HUES64 (cell line): ENCODE results near the gene TSPYL4.
A peak's percentile ranks its signal among the peaks of the same experiment; 100 is the strongest.

Source experiments
- H3K27ac ChIP-seq: 2 replicates; pipeline ENCODE4 v1.7.0; 2013; ENCODE audit warnings: low read depth, low read length, inconsistent platforms
- H3K27me3 ChIP-seq: 2 replicates; pipeline ENCODE4 v1.6.1; 2013; ENCODE audit warnings: mild to moderate bottlenecking, low read length; ENCODE audit not compliant: insufficient read depth
- H3K36me3 ChIP-seq: 2 replicates; pipeline ENCODE4 v1.6.1; 2013; ENCODE audit warnings: mild to moderate bottlenecking, low read length; ENCODE audit not compliant: insufficient read depth
- H3K4me1 ChIP-seq: 2 replicates; pipeline ENCODE4 v1.6.1; 2013; ENCODE audit warnings: mild to moderate bottlenecking, low read length, moderate library complexity; ENCODE audit not compliant: insufficient read depth
- H3K4me3 ChIP-seq: 2 replicates; pipeline ENCODE4 v1.5.1; 2013; ENCODE audit warnings: mild to moderate bottlenecking, low read length, moderate library complexity
- H3K9ac ChIP-seq: 2 replicates; pipeline ENCODE4 v1.6.1; 2013; ENCODE audit warnings: mild to moderate bottlenecking, low read depth, low read length
- H3K9me3 ChIP-seq: 2 replicates; pipeline ENCODE4 v1.6.1; 2013; ENCODE audit warnings: low read depth, low read length; ENCODE audit not compliant: insufficient read depth
- WGBS: fragments of 150-250, 120-280 bp; methylation state at CpG from one replicate; pipeline ENCODE4 v1.1.7; 2013; ENCODE audit warnings: missing lambda C conversion rate; 5-methylcytosine and 5-hydroxymethylcytosine counted together

The TSPYL4 gene

DNA sequence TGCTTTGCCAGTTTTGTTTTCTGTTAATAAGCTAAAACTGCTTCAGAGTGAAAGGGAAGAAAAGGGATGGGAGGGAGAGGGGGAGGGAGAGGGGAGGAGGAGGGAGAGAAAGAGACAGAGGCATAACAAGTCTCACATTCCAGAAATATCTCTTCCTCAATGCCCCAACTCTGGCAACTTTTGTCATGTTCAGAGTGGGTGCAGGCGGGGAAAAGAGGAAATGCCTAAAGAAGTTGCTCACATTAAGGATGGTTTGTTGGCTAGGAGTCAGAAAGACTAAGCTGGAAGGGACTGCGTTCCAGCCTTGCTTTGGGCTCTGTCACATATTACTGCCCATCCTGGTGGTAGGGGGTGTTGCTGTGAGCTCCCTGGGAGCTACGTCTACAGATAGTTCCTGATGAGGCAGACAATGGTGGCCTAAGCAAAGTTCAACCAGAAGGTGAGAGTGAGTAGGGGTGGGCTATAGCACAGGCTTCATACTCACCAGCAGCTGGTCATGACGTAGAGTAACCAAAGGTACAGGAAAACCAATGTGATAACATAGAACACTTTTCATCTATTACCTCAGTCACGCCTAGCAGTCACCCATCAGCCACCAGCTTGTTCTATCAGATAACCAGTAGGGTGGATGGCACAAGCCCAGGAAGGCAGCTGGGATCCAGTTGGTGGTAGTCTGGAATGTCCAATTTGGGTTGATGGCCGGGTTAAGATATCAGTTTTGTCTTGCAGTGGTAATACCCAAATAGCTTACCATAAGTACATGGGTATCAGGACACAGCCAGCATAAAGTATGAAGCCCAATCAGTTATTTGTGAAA, 2.1 kb downstream of the TSPYL4 start:
- Histone ChIP-seq H3K9ac (peak overlapping the region; percentile 46; the same call in 1 of the 2 replicates), H3K27ac (peak overlapping the region; percentile 73; the same call in 1 of the 2 replicates), H3K4me3 (peak overlapping the region; percentile 43), H3K27me3 (no peaks in the 10 kb centered on the region), H3K36me3 (peaks cover 3% of the 10 kb centered on the region; the same call in 1 of the 2 replicates), H3K4me1 (peaks cover 37% of the 10 kb centered on the region; the same call in 1 of the 2 replicates), H3K9me3 (no peaks in the 10 kb centered on the region)
- 65% methylated on average over 5 of the region's 6 CpGs for WGBS

DNA sequence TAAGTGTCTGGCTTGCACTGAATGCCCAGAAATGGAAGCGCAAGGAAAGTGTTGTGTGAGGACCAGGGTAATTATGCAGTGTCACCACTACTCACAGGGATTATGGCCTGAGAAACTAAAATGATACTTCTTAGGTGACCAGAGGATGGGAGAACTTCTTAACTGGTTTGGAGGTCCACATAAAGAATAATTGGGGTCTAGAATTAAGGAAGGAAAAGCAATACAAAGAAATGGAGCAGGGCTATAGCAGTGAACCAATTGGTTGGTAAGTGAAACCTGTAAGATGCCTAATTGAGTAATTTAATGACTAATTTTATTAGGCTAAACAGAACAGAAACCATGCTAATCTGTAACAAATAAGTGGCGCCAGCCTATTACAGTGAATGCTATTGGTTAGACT, 5.3 kb downstream of the TSPYL4 start:
- WGBS: 91% methylated on average over 2 of the region's 2 CpGs
- no peak overlapping the region for H3K4me3 ChIP-seq
- peaks cover 18% of the 10 kb centered on the region for H3K36me3 ChIP-seq
- H3K27ac ChIP-seq: no peak overlapping the region
- no peaks in the 10 kb centered on the region for H3K27me3 ChIP-seq
- H3K9me3 ChIP-seq: no peaks in the 10 kb centered on the region
- H3K9ac ChIP-seq: no peak overlapping the region
- H3K4me1 ChIP-seq: peaks cover 27% of the 10 kb centered on the region; the same call in 1 of the 2 replicates

DNA sequence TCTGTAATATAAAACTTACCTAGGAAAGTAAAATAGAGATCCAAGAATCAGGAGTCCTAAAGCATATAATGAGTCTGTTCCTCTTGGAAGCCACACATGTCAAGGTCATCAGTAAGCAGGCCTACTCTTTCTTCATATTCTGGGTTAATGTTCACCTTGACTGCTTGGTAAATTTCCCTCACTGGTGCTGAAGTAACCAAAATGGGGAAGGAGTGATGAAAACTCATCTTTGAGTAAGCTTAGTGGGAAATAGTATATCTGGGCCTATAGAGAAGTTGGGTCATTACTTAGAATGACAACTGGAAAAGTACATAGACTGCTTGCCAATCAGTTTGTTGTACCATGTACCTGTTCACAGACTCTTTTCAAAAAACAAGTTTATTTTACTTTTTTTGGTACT, 6.6 kb downstream of the TSPYL4 start:
- Histone ChIP-seq H3K27me3 (no peaks in the 10 kb centered on the region), H3K27ac (no peak overlapping the region), H3K9ac (no peak overlapping the region), H3K4me3 (no peak overlapping the region), H3K36me3 (peaks cover 18% of the 10 kb centered on the region), H3K9me3 (no peaks in the 10 kb centered on the region), H3K4me1 (peaks cover 22% of the 10 kb centered on the region; the same call in 1 of the 2 replicates)

DNA sequence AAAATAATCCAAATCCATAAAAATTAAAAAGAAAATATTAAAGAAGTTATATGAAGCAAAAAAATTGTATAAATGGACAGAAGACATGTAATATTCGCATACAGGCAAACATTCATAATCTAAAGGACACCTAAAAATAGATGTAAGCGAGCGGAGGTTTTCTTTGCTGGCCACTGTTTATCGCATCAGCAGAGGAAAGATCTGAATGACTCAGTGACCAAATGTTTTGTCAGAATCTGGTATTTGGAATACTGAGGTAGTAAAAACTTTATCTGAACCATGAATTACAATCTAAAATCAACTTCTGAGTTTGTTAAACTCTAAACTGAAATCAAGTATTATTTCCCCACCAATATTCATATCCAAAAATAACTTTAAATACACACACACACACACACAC, 7.8 kb downstream of the TSPYL4 start:
- H3K27ac ChIP-seq: no peak overlapping the region
- no peak overlapping the region for H3K9ac ChIP-seq
- no peaks in the 10 kb centered on the region for H3K9me3 ChIP-seq
- H3K27me3 ChIP-seq: no peaks in the 10 kb centered on the region
- WGBS: 98% methylated on average over 4 of the region's 4 CpGs
- no peak overlapping the region for H3K4me3 ChIP-seq
- H3K36me3 ChIP-seq: peaks cover 21% of the 10 kb centered on the region
- H3K4me1 ChIP-seq: peaks cover 13% of the 10 kb centered on the region; the same call in 1 of the 2 replicates

DNA sequence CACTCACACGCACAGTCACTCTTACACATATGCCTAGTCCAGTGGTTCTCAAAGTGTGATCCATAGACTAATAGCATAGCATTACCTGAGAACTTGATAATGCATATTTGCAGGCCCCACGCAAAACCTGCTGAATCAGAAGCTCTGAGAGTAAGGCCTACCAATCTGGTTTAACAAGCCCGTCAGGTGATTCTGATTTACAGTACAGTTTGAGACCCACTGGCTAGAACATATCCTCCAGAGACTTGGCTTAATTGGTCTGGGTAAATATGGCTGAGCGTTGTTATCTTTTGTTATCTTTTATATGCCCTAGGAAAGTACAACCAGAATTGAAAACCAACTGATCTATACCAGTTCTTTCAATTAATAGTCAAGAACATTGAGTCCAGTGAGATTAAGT, 9.6 kb downstream of the TSPYL4 start:
- no peak overlapping the region for H3K27ac ChIP-seq
- H3K27me3 ChIP-seq: no peaks in the 10 kb centered on the region
- H3K9ac ChIP-seq: no peak overlapping the region
- no peak overlapping the region for H3K4me3 ChIP-seq
- WGBS: 97% methylated on average over 3 of the region's 4 CpGs
- H3K36me3 ChIP-seq: peaks cover 28% of the 10 kb centered on the region
- no peaks in the 10 kb centered on the region for H3K4me1 ChIP-seq
- no peaks in the 10 kb centered on the region for H3K9me3 ChIP-seq

DNA sequence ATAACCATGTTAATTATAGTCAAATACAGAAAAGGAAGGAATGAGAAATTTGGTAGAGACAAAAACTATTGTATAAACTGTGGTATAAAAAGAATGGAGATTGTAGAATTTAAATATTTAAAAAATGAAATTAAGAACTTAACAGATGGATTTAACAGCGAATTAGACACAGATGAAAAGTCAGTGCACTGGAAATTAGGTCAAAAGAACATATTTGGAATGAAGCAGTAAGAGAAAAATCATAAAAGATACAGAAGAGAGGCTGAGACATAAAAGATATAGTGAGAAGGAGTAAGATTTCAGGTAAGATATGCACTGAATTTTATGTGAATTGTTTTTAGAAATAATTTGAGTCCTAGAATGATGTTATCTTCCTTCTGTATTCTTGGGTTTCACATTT, 14.0 kb downstream of the TSPYL4 start:
- WGBS: 99% methylated on average over 1 of the region's 1 CpG
- Histone ChIP-seq H3K27me3 (no peaks in the 10 kb centered on the region), H3K36me3 (peaks cover 45% of the 10 kb centered on the region)

DNA sequence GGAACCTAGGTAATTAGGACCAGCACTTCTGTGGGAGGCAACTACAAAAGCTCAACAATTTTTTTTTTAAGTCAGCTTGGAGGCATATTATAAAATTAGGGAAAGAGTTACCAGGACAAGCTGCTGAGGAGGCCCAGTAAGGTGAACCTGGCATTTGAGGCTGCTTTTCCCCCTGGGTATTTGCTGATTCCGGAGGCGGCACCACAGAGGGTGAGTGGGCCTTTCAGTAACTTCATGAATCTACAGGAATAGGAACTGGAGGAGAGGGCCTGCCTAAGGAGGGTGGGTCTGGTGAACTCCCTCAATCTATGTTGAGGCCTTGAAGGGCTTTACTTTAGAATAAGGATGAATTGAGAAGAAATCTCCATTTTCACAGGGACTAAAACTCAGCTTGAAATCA, 14.6 kb downstream of the TSPYL4 start:
- WGBS: 94% methylated on average over 2 of the region's 2 CpGs
- Histone ChIP-seq H3K36me3 (peaks cover 40% of the 10 kb centered on the region), H3K4me1 (no peaks in the 10 kb centered on the region), H3K27ac (no peak overlapping the region), H3K27me3 (no peaks in the 10 kb centered on the region), H3K9me3 (no peaks in the 10 kb centered on the region), H3K4me3 (no peak overlapping the region), H3K9ac (no peak overlapping the region)

More for the DNA sequence above, 14.0 kb downstream of the TSPYL4 start:
- no peak overlapping the region for H3K4me3 ChIP-seq
- H3K9me3 ChIP-seq: no peaks in the 10 kb centered on the region
- H3K9ac ChIP-seq: no peak overlapping the region
- no peaks in the 10 kb centered on the region for H3K4me1 ChIP-seq
- no peak overlapping the region for H3K27ac ChIP-seq

DNA sequence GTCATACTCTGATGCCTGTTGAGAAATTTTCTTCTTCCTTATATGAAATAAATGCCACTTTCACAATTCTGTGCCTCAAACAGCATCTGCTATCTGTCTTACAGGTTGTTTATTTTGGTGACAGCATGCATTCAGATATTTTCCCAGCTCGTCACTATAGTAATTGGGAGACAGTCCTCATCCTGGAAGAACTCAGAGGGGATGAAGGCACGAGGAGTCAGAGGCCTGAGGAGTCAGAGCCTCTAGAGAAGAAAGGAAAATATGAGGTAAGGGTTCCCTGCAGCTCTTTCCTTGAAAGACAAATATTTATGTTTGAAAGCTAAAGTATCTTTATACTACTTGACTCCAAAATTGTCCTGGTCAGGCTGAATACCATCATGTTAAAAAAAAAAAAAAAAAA, 15.8 kb downstream of the TSPYL4 start:
- no peak overlapping the region for H3K4me3 ChIP-seq
- H3K4me1 ChIP-seq: no peaks in the 10 kb centered on the region
- H3K9ac ChIP-seq: no peak overlapping the region
- H3K27me3 ChIP-seq: no peaks in the 10 kb centered on the region
- 89% methylated on average over 2 of the region's 2 CpGs for WGBS
- no peak overlapping the region for H3K27ac ChIP-seq
- H3K36me3 ChIP-seq: peaks cover 34% of the 10 kb centered on the region
- H3K9me3 ChIP-seq: no peaks in the 10 kb centered on the region

DNA sequence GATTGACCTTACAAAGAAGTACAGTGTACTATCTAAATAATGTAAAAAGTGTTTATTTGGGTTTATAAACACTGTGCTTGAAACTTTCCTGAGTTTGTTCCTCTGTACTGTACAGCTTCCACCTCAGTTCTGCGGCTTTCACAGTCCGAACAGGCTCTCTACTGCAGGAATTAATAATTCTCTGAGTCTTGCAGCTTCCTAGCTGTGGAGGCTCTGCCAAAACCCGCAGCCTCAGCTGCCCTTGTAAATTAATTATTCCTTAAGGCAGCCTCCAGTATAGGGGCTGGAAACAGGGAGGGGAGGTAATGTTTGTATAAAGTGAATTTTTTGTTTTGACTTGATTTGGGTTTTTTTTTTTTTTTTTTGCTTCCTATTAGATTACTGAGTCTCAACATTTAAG, 19.2 kb downstream of the TSPYL4 start:
- peaks cover 26% of the 10 kb centered on the region for H3K36me3 ChIP-seq
- WGBS: 93% methylated on average over 3 of the region's 3 CpGs
- no peaks in the 10 kb centered on the region for H3K9me3 ChIP-seq
- no peaks in the 10 kb centered on the region for H3K4me1 ChIP-seq
- no peak overlapping the region for H3K4me3 ChIP-seq
- no peaks in the 10 kb centered on the region for H3K27me3 ChIP-seq
- H3K9ac ChIP-seq: no peak overlapping the region
- H3K27ac ChIP-seq: no peak overlapping the region

DNA sequence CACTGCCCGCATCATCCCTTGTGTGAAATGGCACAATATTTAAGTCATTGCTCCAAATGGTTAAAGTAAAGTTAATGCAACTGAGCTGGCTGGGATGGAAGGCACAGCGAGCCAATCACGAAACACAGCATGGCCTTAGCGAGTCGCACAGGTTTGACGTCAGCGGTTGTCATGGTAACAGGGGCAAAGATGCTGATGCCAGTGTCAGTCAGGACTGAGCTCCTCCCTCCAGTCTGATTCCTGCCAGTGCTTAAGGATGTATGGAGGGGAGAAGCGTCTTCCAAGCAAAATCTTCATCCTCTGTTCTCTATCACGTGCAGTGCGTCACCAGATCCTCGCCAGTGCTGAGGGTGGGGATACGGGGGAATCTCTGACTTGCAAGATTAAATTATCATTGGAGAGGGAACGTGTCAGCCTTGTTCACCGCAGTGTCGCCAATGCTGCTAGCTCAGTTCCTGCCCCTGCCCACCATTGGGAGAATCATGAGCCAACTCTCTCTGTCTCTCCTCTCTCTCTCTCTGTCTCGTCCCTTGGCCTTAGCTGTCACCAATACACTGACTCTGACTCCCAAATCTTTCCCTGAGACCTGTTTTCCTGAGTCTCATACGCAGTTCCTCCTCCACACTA, 24.5 kb downstream of the TSPYL4 start:
- WGBS: 91% methylated on average over 17 of the region's 17 CpGs
- Histone ChIP-seq H3K9me3 (no peaks in the 10 kb centered on the region), H3K4me1 (no peaks in the 10 kb centered on the region), H3K27me3 (no peaks in the 10 kb centered on the region), H3K27ac (peak overlapping the region; percentile 13; the same call in 1 of the 2 replicates), H3K4me3 (peak overlapping the region; percentile 28; the same call in 1 of the 2 replicates), H3K9ac (0 out of 2 replicates have a peak overlapping the region, but pooled peaks have one; percentile 28), H3K36me3 (no peaks in the 10 kb centered on the region)

DNA sequence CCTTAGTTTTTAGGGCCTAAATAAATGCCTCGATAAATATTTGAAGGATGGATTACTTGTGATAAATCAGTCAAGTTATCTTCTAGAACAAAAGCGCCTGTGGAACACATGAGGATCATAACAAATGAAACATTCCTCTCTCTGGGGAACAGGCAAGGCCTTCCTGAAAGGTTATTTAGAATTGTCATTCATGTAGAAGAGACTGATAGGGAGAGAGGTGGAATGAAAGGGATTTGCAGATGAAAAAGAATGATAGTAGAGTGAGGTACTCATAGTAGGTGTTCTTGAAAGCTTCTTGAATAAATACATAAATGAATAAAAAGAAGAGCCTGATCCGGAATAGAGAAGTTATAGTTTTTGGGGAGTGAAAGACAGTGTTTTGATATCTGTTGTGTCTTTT, 30.5 kb downstream of the TSPYL4 start:
- Histone ChIP-seq H3K9me3 (no peaks in the 10 kb centered on the region), H3K27me3 (no peaks in the 10 kb centered on the region), H3K36me3 (peaks cover 5% of the 10 kb centered on the region; the same call in 1 of the 2 replicates), H3K4me3 (no peak overlapping the region), H3K27ac (peak overlapping the region; percentile 28; the same call in 1 of the 2 replicates), H3K4me1 (peaks cover 12% of the 10 kb centered on the region), H3K9ac (no peak overlapping the region)
- 91% methylated on average over 3 of the region's 3 CpGs for WGBS
